Stomach (tissue), 9 donors: ENCODE data around the gene ADGRD2. TPM values are rescaled to one million over a fixed set of nuclear protein-coding genes. Genes with fewer than 3 reads are reported as not detected.

Experiments
- DNase-seq, 2 donors: peaks; one replicate each; pipeline versions ENCODE4 v3.0.0 to v3.0.0-alpha.2; 2013 to 2019
- H3K27ac ChIP-seq, 5 donors: fragments of 200-600 bp in 4 of 5; sonication (generic) in 4 of 5; one replicate each; pipeline ENCODE4 v1.5.1; 2013 to 2019; ENCODE audit warnings: mild to moderate bottlenecking in 1 of 5, moderate library complexity in 1 of 5
- H3K27me3 ChIP-seq, 3 donors: fragments of 200-600 bp; sonication (generic); one replicate each; pipeline ENCODE4 v1.5.1; 2017 to 2019; ENCODE audit warnings: mixed run types in 1 of 3
- H3K36me3 ChIP-seq, 4 donors: fragments of 200-600 bp; sonication (generic); 1 replicate in 3 of 4; 2 replicates in 1 of 4; pipeline ENCODE4 v1.5.1; 2016 to 2019
- H3K4me1 ChIP-seq, 4 donors: fragments of 200-600 bp; sonication (generic); one replicate each; pipeline ENCODE4 v1.5.1; 2016 to 2019
- H3K4me3 ChIP-seq, 4 donors: fragments of 200-600 bp; sonication (generic) in 3 of 4; one replicate each; pipeline ENCODE4 v1.5.1; 2016 to 2019; ENCODE audit warnings: mild to moderate bottlenecking in 1 of 4
- H3K9me3 ChIP-seq, 4 donors: fragments of 200-600 bp; sonication (generic); one replicate each; pipeline ENCODE4 v1.5.1; 2016 to 2019
- CTCF ChIP-seq, 7 experiments: fragments of 450-650 bp in 4 of 7; fragments of 200-600 bp in 3 of 7; sonication (generic) in 3 of 7; IDR thresholded peaks; one replicate each; pipeline ENCODE4 v1.5.1; 2016 to 2019; ENCODE audit warnings: antibody characterized with exemption in 7 of 7, control low read depth in 2 of 7, mild to moderate bottlenecking in 1 of 7
- EP300 ChIP-seq: sonication (generic); formaldehyde crosslinking; IDR thresholded peaks from one replicate; pipeline ENCODE4 v1.6.1; 2017; ENCODE audit warnings: antibody characterized with exemption
- POLR2A ChIP-seq, 4 donors: fragments of 450-650 bp; IDR thresholded peaks; one replicate each; pipeline ENCODE4 v1.6.1; 2016; ENCODE audit warnings: antibody characterized with exemption in 4 of 4, control low read depth in 2 of 4, mild to moderate bottlenecking in 1 of 4, moderate library complexity in 1 of 4
- POLR2AphosphoS5 ChIP-seq, 3 donors: sonication (generic); formaldehyde crosslinking; IDR thresholded peaks; one replicate each; pipeline ENCODE4 v1.6.1; 2016; ENCODE audit warnings: antibody characterized with exemption in 3 of 3
- WGBS, 5 donors: extraction: QIAGEN DNeasy Blood & Tissue Kit in 3 of 5; methylation state at CpG; one replicate each; pipeline versions ENCODE4 v1.1.5 to v1.1.7; 2013 to 2018; 5-methylcytosine and 5-hydroxymethylcytosine counted together
- intact Hi-C: fragments of 100-400 bp; cut with DNase I; formaldehyde crosslinking; loops from one replicate; pipeline ENCODE4 v1.15.1; 2023; ENCODE audit warnings: low total_unique reads
- polyA plus RNA-seq, 3 donors: library from polyadenylated mRNA; stranded (reverse); fragments of 200-250 nt; gene quantifications; one replicate each; pipeline ENCODE4 v1.2.3, GENCODE V29; 2013
- total RNA-seq, 5 donors: library from RNA; depleted of rRNA; stranded (reverse); fragments of >200 nt; gene quantifications; one replicate each; pipeline versions ENCODE4 v1.1.0 to v1.2.3, GENCODE V29; 2014 to 2016
- donor health status: healthy with polysubstance abuse.
- donor health status: Bipolar disorder and iron deficiency.
- donor health status: healthy.

ADGRD2 gene
- total and polyA plus RNA-seq, 8 donors: not detected

- Histone ChIP-seq H3K36me3 (no peaks in the 10 kb centered on the region), H3K4me1 (no peaks in the 10 kb centered on the region), H3K9me3 (no peaks in the 10 kb centered on the region), H3K27ac (no peak overlapping the region), H3K27me3 (peaks cover 0 to 83% (median 7%) of the 10 kb centered on the region in 3 donors), H3K4me3 (no peak overlapping the region)
- intact Hi-C loops: no loop called here
- DNase-seq: no peak
- no peak for TF ChIP-seq POLR2AphosphoS5 (IDR thresholded peaks at IDR 0.05)
- no peak for TF ChIP-seq CTCF (IDR thresholded peaks at IDR 0.05)
- TF ChIP-seq POLR2A (IDR thresholded peaks at IDR 0.05): no peak
- no peak for TF ChIP-seq EP300
- WGBS, 5 donors: 59 to 68% (median 67%) methylated on average over 27 to 31 of the region's 31 CpGs
These were observed 45.1 kb downstream of the ADGRD2 start for GRCh38 chr9:124495126-124496074.

- no peak overlapping the region for H3K4me3 ChIP-seq
- no peak for TF ChIP-seq EP300
- TF ChIP-seq CTCF (IDR thresholded peaks at IDR 0.05): no peak
- TF ChIP-seq POLR2AphosphoS5 (IDR thresholded peaks at IDR 0.05): no peak
- TF ChIP-seq POLR2A (IDR thresholded peaks at IDR 0.05): no peak
- no peak overlapping the region for H3K27ac ChIP-seq
- H3K4me1 ChIP-seq: no peaks in the 10 kb centered on the region
- intact Hi-C loops: no loop called here
- H3K36me3 ChIP-seq: no peaks in the 10 kb centered on the region
- H3K27me3 ChIP-seq: peaks cover 0 to 83% (median 11%) of the 10 kb centered on the region in 3 donors
- 73 to 86% (median 81%) methylated on average over 3 of the region's 3 CpGs for WGBS, 5 donors
- H3K9me3 ChIP-seq: no peaks in the 10 kb centered on the region
- no peak for DNase-seq
These were observed 45.8 kb downstream of the ADGRD2 start for GRCh38 chr9:124496075-124496449.

GRCh38 chr9:124496463-124496862, 46.2 kb downstream of the ADGRD2 start:
- H3K27me3 ChIP-seq: peaks cover 0 to 83% (median 15%) of the 10 kb centered on the region in 3 donors
- TF ChIP-seq EP300 (no peak), CTCF (IDR thresholded peaks at IDR 0.05) (no peak), POLR2AphosphoS5 (IDR thresholded peaks at IDR 0.05) (no peak), POLR2A (IDR thresholded peaks at IDR 0.05) (no peak)

GRCh38 chr9:124497441-124497840, 47.2 kb downstream of the ADGRD2 start:
- TF ChIP-seq POLR2AphosphoS5 (IDR thresholded peaks at IDR 0.05) (no peak), EP300 (no peak), POLR2A (IDR thresholded peaks at IDR 0.05) (no peak), CTCF (IDR thresholded peaks at IDR 0.05) (no peak)
- Histone ChIP-seq H3K4me3 (no peak overlapping the region), H3K27me3 (peaks cover 3 to 83% (median 25%) of the 10 kb centered on the region in 3 donors), H3K27ac (no peak overlapping the region), H3K9me3 (no peaks in the 10 kb centered on the region), H3K36me3 (no peaks in the 10 kb centered on the region), H3K4me1 (no peaks in the 10 kb centered on the region)
- WGBS, 5 donors: 87 to 92% (median 89%) methylated on average over 8 of the region's 8 CpGs
- no peak for DNase-seq
- intact Hi-C loops: no loop called here

More at GRCh38 chr9:124496463-124496862, 46.2 kb downstream of the ADGRD2 start:
- 60 to 75% (median 73%) methylated on average over 11 to 15 of the region's 15 CpGs for WGBS, 5 donors
- intact Hi-C loops: no loop called here
- Histone ChIP-seq H3K9me3 (no peaks in the 10 kb centered on the region), H3K4me1 (no peaks in the 10 kb centered on the region), H3K4me3 (no peak overlapping the region), H3K36me3 (no peaks in the 10 kb centered on the region), H3K27ac (no peak overlapping the region)
- DNase-seq: no peak
